Measurements from ENCODE around the gene ESRRA. TPM values are rescaled to one million over a fixed set of nuclear protein-coding genes. Genes with fewer than 3 reads are reported as not detected.
A peak's percentile ranks its signal among the peaks of the same experiment; 100 is the strongest.

Gene ESRRA
- total RNA-seq, 4 donors from 2014 or later: 49.2 to 108 (median 79.3) TPM

DNA sequence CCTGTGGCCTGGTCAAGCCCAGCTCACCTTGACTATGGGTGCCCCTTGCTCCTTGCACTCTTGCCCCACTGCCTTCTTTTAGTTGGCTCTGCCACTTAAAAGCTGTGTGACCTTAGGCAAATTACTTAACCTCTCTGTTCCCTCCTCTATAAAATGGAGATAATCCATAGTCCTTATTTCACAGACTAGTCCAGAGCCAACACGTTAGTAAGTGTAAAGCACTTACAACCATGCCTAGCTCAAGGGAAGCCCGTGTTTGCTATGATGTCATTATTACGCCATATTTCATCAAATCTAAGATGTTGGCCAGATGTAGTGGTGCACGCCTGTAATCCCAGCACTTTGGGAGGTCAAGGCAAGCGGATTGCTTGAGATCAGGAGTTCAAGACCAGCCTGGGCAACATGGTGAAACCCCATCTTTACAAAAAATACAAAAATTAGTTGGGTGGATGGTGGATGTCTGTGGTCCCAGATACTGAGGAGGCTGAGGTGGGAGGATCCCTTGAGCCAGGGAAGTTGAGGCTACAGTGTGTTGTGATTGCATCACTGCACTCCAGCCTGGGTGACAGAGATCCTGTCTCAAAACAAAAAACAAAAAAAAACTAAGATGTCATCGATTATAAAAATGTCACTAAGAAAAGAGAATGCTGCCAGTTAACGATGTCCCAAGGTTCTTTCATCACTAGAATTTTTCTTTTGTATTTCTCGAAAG, 32.4 kb downstream of the ESRRA start:
- no peak for TF ChIP-seq POLR2A (IDR thresholded peaks at IDR 0.05)
- TF ChIP-seq, protein P1, sequence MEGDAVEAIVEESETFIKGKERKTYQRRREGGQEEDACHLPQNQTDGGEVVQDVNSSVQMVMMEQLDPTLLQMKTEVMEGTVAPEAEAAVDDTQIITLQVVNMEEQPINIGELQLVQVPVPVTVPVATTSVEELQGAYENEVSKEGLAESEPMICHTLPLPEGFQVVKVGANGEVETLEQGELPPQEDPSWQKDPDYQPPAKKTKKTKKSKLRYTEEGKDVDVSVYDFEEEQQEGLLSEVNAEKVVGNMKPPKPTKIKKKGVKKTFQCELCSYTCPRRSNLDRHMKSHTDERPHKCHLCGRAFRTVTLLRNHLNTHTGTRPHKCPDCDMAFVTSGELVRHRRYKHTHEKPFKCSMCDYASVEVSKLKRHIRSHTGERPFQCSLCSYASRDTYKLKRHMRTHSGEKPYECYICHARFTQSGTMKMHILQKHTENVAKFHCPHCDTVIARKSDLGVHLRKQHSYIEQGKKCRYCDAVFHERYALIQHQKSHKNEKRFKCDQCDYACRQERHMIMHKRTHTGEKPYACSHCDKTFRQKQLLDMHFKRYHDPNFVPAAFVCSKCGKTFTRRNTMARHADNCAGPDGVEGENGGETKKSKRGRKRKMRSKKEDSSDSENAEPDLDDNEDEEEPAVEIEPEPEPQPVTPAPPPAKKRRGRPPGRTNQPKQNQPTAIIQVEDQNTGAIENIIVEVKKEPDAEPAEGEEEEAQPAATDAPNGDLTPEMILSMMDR (IDR thresholded peaks at IDR 0.05): no peak
- no peak overlapping the region for H3K4me3 ChIP-seq (ENCODE audit: low read depth, poor library complexity, severe bottlenecking)
- WGBS, 2 donors: 69 to 75% methylated on average over 8 of the region's 8 CpGs
- intact Hi-C loops (cut with DNase I; ENCODE audit: low total_unique reads): no loop called here
- no peak for DNase-seq (ENCODE audit: low spot score in 2 of 2)

DNA sequence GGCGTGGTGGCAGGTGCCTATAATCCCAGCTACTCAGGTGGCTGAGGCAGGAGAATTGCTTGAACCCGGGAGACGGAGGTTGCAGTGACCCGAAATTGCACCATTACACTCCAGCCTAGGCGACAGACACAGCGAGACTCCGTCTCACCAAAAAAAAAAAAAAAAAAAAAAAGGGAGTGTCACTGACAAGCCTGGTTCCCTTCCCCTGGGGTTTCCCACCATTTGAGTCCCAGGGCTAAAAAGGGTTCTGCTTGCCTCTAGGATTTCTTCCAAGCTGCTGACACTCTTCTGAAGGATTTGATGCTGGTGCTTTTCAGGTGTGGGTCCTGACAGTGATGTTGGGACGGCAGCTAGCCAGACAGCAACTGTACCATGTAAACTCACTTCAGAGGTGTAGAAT, 33.4 kb downstream of the ESRRA start:
- no peak for DNase-seq (ENCODE audit: low spot score in 2 of 2)
- no peak for TF ChIP-seq POLR2A (IDR thresholded peaks at IDR 0.05)
- TF ChIP-seq, protein P1 (IDR thresholded peaks at IDR 0.05): no peak
- intact Hi-C loops (cut with DNase I; ENCODE audit: low total_unique reads): no loop called here
- 85 to 86% methylated on average over 8 of the region's 8 CpGs for WGBS, 2 donors
- no peak overlapping the region for H3K4me3 ChIP-seq (ENCODE audit: low read depth, poor library complexity, severe bottlenecking)

DNA sequence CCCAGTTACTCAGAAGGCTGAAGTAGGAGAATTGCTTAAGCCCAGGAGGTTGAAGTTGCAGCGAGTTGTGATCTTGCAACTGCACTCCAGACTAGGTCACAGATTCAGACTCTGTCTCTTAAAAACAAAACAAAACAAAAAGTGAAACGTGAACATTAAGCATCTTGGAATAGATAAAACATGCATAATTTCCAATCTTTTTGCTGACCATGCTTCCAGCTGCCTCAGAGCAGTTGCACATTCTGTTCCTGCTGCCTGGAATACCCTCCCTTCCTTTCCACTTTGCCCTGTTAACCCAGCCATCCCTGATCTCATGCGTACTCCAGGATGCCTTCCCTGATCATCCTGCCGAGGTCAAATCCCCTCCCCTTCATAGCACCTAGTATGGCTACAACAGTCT, 34.0 kb downstream of the ESRRA start:
- no peak for DNase-seq (ENCODE audit: low spot score in 2 of 2)
- TF ChIP-seq POLR2A (IDR thresholded peaks at IDR 0.05): no peak
- TF ChIP-seq, protein P1 (IDR thresholded peaks at IDR 0.05): no peak
- WGBS, 2 donors: 59 to 72% methylated on average over 4 of the region's 4 CpGs
- no peak overlapping the region for H3K4me3 ChIP-seq (ENCODE audit: low read depth, poor library complexity, severe bottlenecking)
- intact Hi-C loops (cut with DNase I; ENCODE audit: low total_unique reads): no loop called here

DNA sequence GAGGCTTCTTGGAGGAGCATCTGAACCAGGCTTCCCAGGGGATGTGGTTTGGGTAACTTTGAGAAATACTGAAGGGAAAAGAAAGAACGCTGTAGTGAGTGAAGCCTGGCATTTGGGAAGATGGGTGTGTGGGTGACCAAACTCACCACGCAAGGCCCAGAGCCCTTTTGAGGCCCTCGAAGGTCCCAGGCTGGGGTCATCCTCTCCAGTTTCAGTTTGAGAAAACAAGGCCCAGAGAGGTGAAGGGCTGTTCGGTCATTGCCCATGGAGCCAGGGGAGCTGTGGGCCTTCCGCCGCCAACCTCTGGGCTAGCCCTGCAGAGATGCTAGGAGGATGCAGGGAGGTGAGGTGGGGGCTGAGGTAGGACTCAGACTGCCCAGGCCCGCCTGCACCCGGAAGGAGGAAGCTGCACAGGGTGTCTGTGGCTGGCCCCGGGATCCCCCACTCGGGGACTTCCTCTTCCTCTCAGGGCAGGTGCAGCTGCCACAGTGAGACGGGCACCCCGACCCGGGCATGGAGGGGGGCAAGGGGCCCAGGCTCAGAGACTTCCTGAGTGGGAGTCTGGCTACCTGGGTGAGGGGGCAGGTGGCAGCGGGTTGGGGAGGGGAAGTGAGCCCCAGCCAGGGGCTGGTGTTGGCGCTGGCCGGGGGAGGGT, 34.6 kb downstream of the ESRRA start, which contains the start of gene CCDC88B:
CCDC88B (plus strand) TSS at position 451 of the 655 bp plus-strand sequence; CDS start at position 514, 63 bp downstream.
- peak in 1 of 2 donors; percentile 95 for DNase-seq (ENCODE audit: low spot score in 2 of 2)
- intact Hi-C loops (cut with DNase I; ENCODE audit: low total_unique reads): no loop called here
- TF ChIP-seq, protein P1 (IDR thresholded peaks at IDR 0.05): no peak
- WGBS, 2 donors: 64 to 73% methylated on average over 16 of the region's 16 CpGs
- H3K4me3 ChIP-seq (ENCODE audit: low read depth, poor library complexity, severe bottlenecking): no peak within 1 kb of the TSS

DNA sequence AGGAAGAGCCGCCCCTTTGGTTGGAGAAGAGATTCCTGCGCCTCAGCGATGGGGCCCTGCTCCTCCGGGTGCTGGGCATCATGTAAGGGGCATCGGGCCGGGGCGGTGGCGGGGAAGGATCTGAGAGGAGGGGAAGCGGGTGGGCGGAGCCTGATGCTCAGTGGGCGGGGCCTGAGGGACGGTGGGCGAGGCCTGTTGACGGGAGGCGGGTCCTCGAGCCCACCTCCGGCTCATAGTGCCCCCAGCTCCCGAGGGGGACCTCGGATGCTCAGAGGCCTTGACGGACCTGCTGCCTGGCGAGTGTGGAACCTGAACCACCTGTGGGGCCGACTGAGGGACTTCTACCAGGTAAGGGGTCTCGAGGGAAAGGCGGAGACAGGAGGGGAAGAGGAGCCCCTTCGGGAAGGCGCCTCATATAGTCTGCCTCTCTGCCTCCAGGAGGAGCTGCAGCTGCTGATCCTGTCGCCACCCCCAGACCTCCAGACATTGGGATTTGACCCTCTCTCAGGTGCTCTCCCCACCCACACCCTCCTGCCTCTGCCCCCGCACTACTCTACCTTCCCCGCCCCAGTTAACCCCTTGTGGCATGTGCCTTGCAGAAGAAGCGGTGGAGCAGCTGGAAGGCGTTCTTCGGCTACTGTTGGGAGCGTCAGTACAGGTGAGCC, 35.5 kb downstream of the ESRRA start:
- intact Hi-C loops (cut with DNase I; ENCODE audit: low total_unique reads): no loop called here
- no peak for TF ChIP-seq POLR2A (IDR thresholded peaks at IDR 0.05)
- TF ChIP-seq, protein P1 (IDR thresholded peaks at IDR 0.05): no peak
- WGBS, 2 donors: 45 to 46% methylated on average over 31 to 33 of the region's 33 CpGs

More for the DNA sequence above, 35.5 kb downstream of the ESRRA start:
- DNase-seq (ENCODE audit: low spot score in 2 of 2): no peak
- no peak overlapping the region for H3K4me3 ChIP-seq (ENCODE audit: low read depth, poor library complexity, severe bottlenecking)
